Activated CD4-positive, alpha-beta memory T cell treated with anti-CD3 and anti-CD28 coated beads for 36 hours (primary cell): ENCODE measurements around the gene DAPL1. TPM values are rescaled to one million over a fixed set of nuclear protein-coding genes. Genes with fewer than 3 reads are reported as not detected.

Experiments used
- CTCF ChIA-PET: fragments of 350-600 bp; sonication (Branson Sonifier 250); formaldehyde crosslinking; loops from one replicate; lab custom pipeline; 2021; ENCODE audit warnings: antibody characterized with exemption, inconsistent platforms; lab: Charles Lee
- POLR2A ChIA-PET: fragments of 350-600 bp; sonication (Branson Sonifier 250); formaldehyde crosslinking; loops from one replicate; lab custom pipeline; 2021; ENCODE audit warnings: antibody characterized with exemption; lab: Charles Lee
- DNase-seq: peaks from one replicate; pipeline ENCODE4 v3.0.0-alpha.2; 2020
- H3K27ac Mint-ChIP-seq: one replicate; pipeline ENCODE4 v1.8.0; 2021; ENCODE audit warnings: mixed read lengths
- H3K27me3 Mint-ChIP-seq: one replicate; pipeline ENCODE4 v1.8.0; 2021; ENCODE audit warnings: mixed read lengths
- H3K36me3 Mint-ChIP-seq: one replicate; pipeline ENCODE4 v1.8.0; 2021; ENCODE audit warnings: mixed read lengths
- H3K4me1 Mint-ChIP-seq: one replicate; pipeline ENCODE4 v1.8.0; 2021; ENCODE audit warnings: low read depth, mixed read lengths
- H3K4me3 Mint-ChIP-seq: one replicate; pipeline ENCODE4 v1.8.0; 2021; ENCODE audit warnings: mild to moderate bottlenecking, mixed read lengths
- H3K9me3 Mint-ChIP-seq: one replicate; pipeline ENCODE4 v1.8.0; 2021; ENCODE audit warnings: mixed read lengths
- intact Hi-C: fragments of 100-400 bp; cut with micrococcal nuclease; formaldehyde crosslinking; loops from one replicate; pipeline ENCODE4 v1.15.1; 2023
- total RNA-seq, 2 experiments: library from RNA; stranded (reverse); gene quantifications; one replicate each; pipeline ENCODE4 v1.2.3, GENCODE V29; 2021

Gene DAPL1
- total RNA-seq, 2 experiments from 2014 or later: not detected

GRCh38 chr2:158808426-158808825 lies 13.3 kb downstream of the DAPL1 start:
- Mint-ChIP-seq H3K36me3 (no peaks in the 10 kb centered on the region), H3K27me3 (peaks cover 1% of the 10 kb centered on the region), H3K27ac (no peak overlapping the region), H3K4me1 (no peaks in the 10 kb centered on the region), H3K4me3 (no peak overlapping the region), H3K9me3 (no peaks in the 10 kb centered on the region)
- ChIA-PET POLR2A (no interaction called here), CTCF (no interaction called here)
- intact Hi-C loops: no loop called here
- no peak for DNase-seq

- POLR2A ChIA-PET: no interaction called here
- Mint-ChIP-seq H3K27ac (no peak overlapping the region), H3K9me3 (no peaks in the 10 kb centered on the region), H3K36me3 (no peaks in the 10 kb centered on the region), H3K27me3 (peaks cover 4% of the 10 kb centered on the region), H3K4me1 (no peaks in the 10 kb centered on the region), H3K4me3 (no peak overlapping the region)
- intact Hi-C loops: no loop called here
- CTCF ChIA-PET: no interaction called here
- DNase-seq: no peak
These were observed 14.7 kb downstream of the DAPL1 start for GRCh38 chr2:158809816-158810215.

- Mint-ChIP-seq H3K27ac (no peak overlapping the region), H3K4me3 (no peak overlapping the region), H3K9me3 (no peaks in the 10 kb centered on the region), H3K27me3 (peaks cover 4% of the 10 kb centered on the region), H3K4me1 (no peaks in the 10 kb centered on the region), H3K36me3 (no peaks in the 10 kb centered on the region)
- CTCF ChIA-PET: no interaction called here
- DNase-seq: no peak
- intact Hi-C loops: no loop called here
- POLR2A ChIA-PET: no interaction called here
These were observed 15.8 kb downstream of the DAPL1 start for GRCh38 chr2:158810731-158811460.

- Mint-ChIP-seq H3K27ac (no peak overlapping the region), H3K4me1 (no peaks in the 10 kb centered on the region), H3K4me3 (no peak overlapping the region), H3K9me3 (no peaks in the 10 kb centered on the region), H3K36me3 (no peaks in the 10 kb centered on the region), H3K27me3 (peaks cover 9% of the 10 kb centered on the region)
- ChIA-PET CTCF (no interaction called here), POLR2A (no interaction called here)
- no peak for DNase-seq
- intact Hi-C loops: no loop called here
These were observed 20.0 kb downstream of the DAPL1 start for GRCh38 chr2:158815166-158815565.

- Mint-ChIP-seq H3K4me1 (no peaks in the 10 kb centered on the region), H3K27ac (no peak overlapping the region)
- CTCF ChIA-PET: no interaction called here
These were observed 20.5 kb downstream of the DAPL1 start for GRCh38 chr2:158815658-158816057.

GRCh38 chr2:158817588-158817987 lies 22.5 kb downstream of the DAPL1 start:
- Mint-ChIP-seq H3K36me3 (no peaks in the 10 kb centered on the region), H3K4me1 (no peaks in the 10 kb centered on the region), H3K27me3 (peaks cover 11% of the 10 kb centered on the region), H3K27ac (no peak overlapping the region), H3K9me3 (no peaks in the 10 kb centered on the region), H3K4me3 (no peak overlapping the region)
- POLR2A ChIA-PET: no interaction called here
- intact Hi-C loops: no loop called here
- CTCF ChIA-PET: no interaction called here
- no peak for DNase-seq

More at GRCh38 chr2:158815658-158816057, 20.5 kb downstream of the DAPL1 start:
- Mint-ChIP-seq H3K27me3 (peaks cover 9% of the 10 kb centered on the region), H3K9me3 (no peaks in the 10 kb centered on the region), H3K4me3 (no peak overlapping the region), H3K36me3 (no peaks in the 10 kb centered on the region)
- no peak for DNase-seq
- intact Hi-C loops: no loop called here
- POLR2A ChIA-PET: no interaction called here

- no peak overlapping the region for H3K4me3 Mint-ChIP-seq
- CTCF ChIA-PET: no interaction called here
- intact Hi-C loops: no loop called here
These were observed 23.4 kb downstream of the DAPL1 start for GRCh38 chr2:158818511-158818910.

GRCh38 chr2:158822193-158822592 lies 27.1 kb downstream of the DAPL1 start:
- Mint-ChIP-seq H3K36me3 (no peaks in the 10 kb centered on the region), H3K9me3 (no peaks in the 10 kb centered on the region), H3K27ac (no peak overlapping the region), H3K4me3 (no peak overlapping the region), H3K4me1 (no peaks in the 10 kb centered on the region), H3K27me3 (peaks cover 6% of the 10 kb centered on the region)
- ChIA-PET CTCF (no interaction called here), POLR2A (no interaction called here)
- no peak for DNase-seq
- intact Hi-C loops: no loop called here

More at GRCh38 chr2:158818511-158818910, 23.4 kb downstream of the DAPL1 start:
- POLR2A ChIA-PET: no interaction called here
- no peaks in the 10 kb centered on the region for H3K9me3 Mint-ChIP-seq
- no peaks in the 10 kb centered on the region for H3K4me1 Mint-ChIP-seq
- H3K36me3 Mint-ChIP-seq: no peaks in the 10 kb centered on the region
- no peak overlapping the region for H3K27ac Mint-ChIP-seq
- no peak for DNase-seq
- H3K27me3 Mint-ChIP-seq: peaks cover 11% of the 10 kb centered on the region

GRCh38 chr2:158823486-158824237 lies 28.5 kb downstream of the DAPL1 start:
- H3K4me3 Mint-ChIP-seq: no peak overlapping the region
- ChIA-PET POLR2A (no interaction called here), CTCF (no interaction called here)
- H3K36me3 Mint-ChIP-seq: no peaks in the 10 kb centered on the region
- H3K27me3 Mint-ChIP-seq: peaks cover 2% of the 10 kb centered on the region
- no peak overlapping the region for H3K27ac Mint-ChIP-seq
- no peak for DNase-seq
- no peaks in the 10 kb centered on the region for H3K4me1 Mint-ChIP-seq
- intact Hi-C loops: no loop called here
- no peaks in the 10 kb centered on the region for H3K9me3 Mint-ChIP-seq

- ChIA-PET CTCF (no interaction called here), POLR2A (no interaction called here)
- H3K36me3 Mint-ChIP-seq: no peaks in the 10 kb centered on the region
- no peaks in the 10 kb centered on the region for H3K9me3 Mint-ChIP-seq
- peaks cover 4% of the 10 kb centered on the region for H3K27me3 Mint-ChIP-seq
- DNase-seq: no peak
- no peak overlapping the region for H3K4me3 Mint-ChIP-seq
- no peaks in the 10 kb centered on the region for H3K4me1 Mint-ChIP-seq
- intact Hi-C loops: no loop called here
- no peak overlapping the region for H3K27ac Mint-ChIP-seq
These were observed 29.9 kb downstream of the DAPL1 start for GRCh38 chr2:158825021-158825420.

- Mint-ChIP-seq H3K4me3 (no peak overlapping the region), H3K9me3 (no peaks in the 10 kb centered on the region), H3K27me3 (peaks cover 2% of the 10 kb centered on the region), H3K27ac (no peak overlapping the region), H3K4me1 (no peaks in the 10 kb centered on the region), H3K36me3 (no peaks in the 10 kb centered on the region)
- CTCF ChIA-PET: no interaction called here
- POLR2A ChIA-PET: no interaction called here
- DNase-seq: no peak
- intact Hi-C loops: no loop called here
These were observed 31.8 kb downstream of the DAPL1 start for GRCh38 chr2:158826965-158827364.

- intact Hi-C loops: no loop called here
- Mint-ChIP-seq H3K36me3 (no peaks in the 10 kb centered on the region), H3K27me3 (peaks cover 2% of the 10 kb centered on the region), H3K4me1 (no peaks in the 10 kb centered on the region), H3K4me3 (no peak overlapping the region), H3K9me3 (no peaks in the 10 kb centered on the region), H3K27ac (no peak overlapping the region)
- ChIA-PET POLR2A (no interaction called here), CTCF (no interaction called here)
- DNase-seq: no peak
These were observed 33.5 kb downstream of the DAPL1 start for GRCh38 chr2:158828378-158829164.
